GM19351 (cell line): ENCODE data around the gene LMF1.
"Not testable (repeated sequence)": the region's sequence is repeated elsewhere in the genome, so short reads cannot be mapped to it uniquely, and the experiment has no call there.

Experiments
- ATAC-seq: cut with Tn5 transposase; IDR thresholded peaks from one replicate; pipeline ENCODE4 v1.9.1; 2021; ENCODE audit warnings: mild to moderate bottlenecking, moderate library complexity; ENCODE audit not compliant: unreplicated experiment

Gene LMF1

GRCh38 chr16:873889-874288, 96.9 kb downstream of the LMF1 start:
- ATAC-seq, result no peak

- ATAC-seq, result no peak
Measured at GRCh38 chr16:873243-873661, 97.5 kb downstream of the LMF1 start.

GRCh38 chr16:872436-873242, 98.1 kb downstream of the LMF1 start:
- no peak for ATAC-seq

GRCh38 chr16:871562-872345, 99.0 kb downstream of the LMF1 start:
- ATAC-seq, result no peak

GRCh38 chr16:870856-871561, 99.8 kb downstream of the LMF1 start:
- ATAC-seq, result no peak

- ATAC-seq, result no peak
Measured at GRCh38 chr16:869823-870641, 100.8 kb downstream of the LMF1 start.

- ATAC-seq, result no peak
Measured at GRCh38 chr16:868846-869822, 101.7 kb downstream of the LMF1 start.

GRCh38 chr16:868386-868755, 102.4 kb downstream of the LMF1 start:
- no peak for ATAC-seq

- no peak for ATAC-seq
Measured at GRCh38 chr16:867421-868385, 103.1 kb downstream of the LMF1 start.

- ATAC-seq, result no peak
Measured at GRCh38 chr16:866252-866896, 104.4 kb downstream of the LMF1 start.

- ATAC-seq, result no peak
Measured at GRCh38 chr16:865026-865425, 105.8 kb downstream of the LMF1 start.

GRCh38 chr16:861446-861845, 109.3 kb downstream of the LMF1 start:
- no peak for ATAC-seq

GRCh38 chr16:860891-861290, 109.9 kb downstream of the LMF1 start:
- no peak for ATAC-seq

GRCh38 chr16:858971-859370, 111.8 kb downstream of the LMF1 start:
- not testable (repeated sequence) for ATAC-seq

- not testable (repeated sequence) for ATAC-seq
Measured at GRCh38 chr16:858441-858840, 112.3 kb downstream of the LMF1 start.

GRCh38 chr16:856811-857210, 114.0 kb downstream of the LMF1 start:
- ATAC-seq, result no peak

- no peak for ATAC-seq
Measured at GRCh38 chr16:856101-856500, 114.7 kb downstream of the LMF1 start.

- ATAC-seq, result no peak
Measured at GRCh38 chr16:855471-855870, 115.3 kb downstream of the LMF1 start.
